Thoracic aorta (tissue), 2 donors: ENCODE results near the gene BICD2. TPM values are rescaled to one million over a fixed set of nuclear protein-coding genes. Genes with fewer than 3 reads are reported as not detected.

Experiments used
- ATAC-seq: fragments of 150-250 bp; one replicate; pipeline ENCODE4 v1.8.0; 2017; ENCODE audit warnings: low read depth; ENCODE audit not compliant: insufficient number of reproducible peaks, low FRiP score
- DNase-seq: peaks from one replicate; pipeline ENCODE4 v3.0.0-alpha.2; 2020; ENCODE audit warnings: low spot score
- H3K27ac ChIP-seq, 2 donors: fragments of 200-600 bp; sonication (generic); 1 replicate in 1 of 2; 2 replicates in 1 of 2; pipeline ENCODE4 v1.5.1; 2016; ENCODE audit warnings: mild to moderate bottlenecking in 2 of 2, moderate library complexity in 2 of 2
- H3K27me3 ChIP-seq: fragments of 200-600 bp; sonication (generic); replicated peaks from 2 replicates; pipeline ENCODE4 v1.6.0; 2016; ENCODE audit warnings: mild to moderate bottlenecking; ENCODE audit not compliant: insufficient read depth
- H3K36me3 ChIP-seq: fragments of 200-600 bp; sonication (generic); one replicate; pipeline ENCODE4 v1.5.1; 2016
- H3K4me1 ChIP-seq, 2 donors: fragments of 200-600 bp; sonication (generic); 1 replicate in 1 of 2; 2 replicates in 1 of 2; pipeline versions ENCODE4 v1.5.1 to v1.6.0; 2016; ENCODE audit warnings: low read depth in 2 of 2, mild to moderate bottlenecking in 1 of 2; ENCODE audit not compliant: control insufficient read depth in 1 of 2
- H3K4me3 ChIP-seq: fragments of 200-600 bp; sonication (generic); 2 replicates; pipeline ENCODE4 v1.5.1; 2016; ENCODE audit warnings: mild to moderate bottlenecking
- H3K9me3 ChIP-seq: fragments of 200-600 bp; sonication (generic); 2 replicates; pipeline ENCODE4 v1.5.1; 2016
- total RNA-seq, 2 donors: library from RNA; depleted of rRNA; stranded (reverse); fragments of >200 nt; gene quantifications; one replicate each; pipeline versions ENCODE4 v1.1.0 to v1.2.3, GENCODE V29; 2016
- TF ChIP-seq, protein P1 (sequence below): fragments of 200-600 bp; sonication (generic); IDR thresholded peaks from one replicate; pipeline ENCODE4 v1.5.1; 2019; ENCODE audit warnings: antibody characterized with exemption

BICD2 gene
- total RNA-seq, 2 donors from 2014 or later: 52.1 to 57.7 TPM

DNA sequence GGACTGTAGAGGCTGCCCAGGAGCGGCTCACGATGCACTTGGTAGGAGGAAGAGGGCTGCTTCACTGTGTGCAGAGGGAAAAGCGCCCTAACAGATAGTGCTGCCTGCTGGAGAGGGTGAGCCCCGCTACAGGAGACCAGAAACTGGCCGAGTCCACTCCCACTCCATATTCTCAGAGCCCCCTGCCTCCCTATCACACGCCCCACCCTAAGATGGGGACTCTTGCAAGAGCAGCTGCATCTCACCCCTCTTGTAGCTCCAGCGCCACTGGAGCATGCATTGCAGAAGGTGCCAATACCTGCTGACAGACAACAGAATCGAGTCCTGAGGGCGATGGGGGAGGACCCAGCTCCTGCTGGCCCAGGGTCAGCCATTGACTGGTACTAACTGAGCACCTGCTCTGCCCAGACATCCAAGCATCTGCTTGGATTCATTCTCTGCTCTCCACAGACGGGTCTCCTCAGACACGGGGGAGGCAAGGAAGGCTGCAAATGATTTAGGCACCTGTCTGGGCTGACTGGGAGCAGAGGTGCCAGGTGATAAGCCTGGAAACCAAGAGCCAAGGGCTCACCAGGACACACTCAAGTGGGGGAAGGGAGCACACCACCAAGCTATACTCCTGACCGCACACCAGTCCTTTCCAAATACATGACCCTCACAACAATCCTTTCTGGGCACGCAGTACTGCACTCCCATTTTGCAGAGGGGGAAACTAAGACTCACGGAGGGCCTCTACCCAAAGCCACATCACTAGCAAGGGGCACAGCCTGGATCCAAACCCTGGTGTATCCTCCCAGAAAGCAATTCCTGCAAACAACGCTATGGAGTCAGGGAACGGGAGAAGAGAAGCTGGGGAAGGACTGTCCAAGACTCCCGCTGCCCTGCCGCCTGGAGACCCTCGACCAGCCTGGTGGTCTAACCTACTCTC is 1.6 kb downstream of the BICD2 start:
- ATAC-seq (no peak), DNase-seq (no peak)
- no peaks in the 10 kb centered on the region for H3K9me3 ChIP-seq
- H3K27me3 ChIP-seq: no peaks in the 10 kb centered on the region
- TF ChIP-seq, protein P1, sequence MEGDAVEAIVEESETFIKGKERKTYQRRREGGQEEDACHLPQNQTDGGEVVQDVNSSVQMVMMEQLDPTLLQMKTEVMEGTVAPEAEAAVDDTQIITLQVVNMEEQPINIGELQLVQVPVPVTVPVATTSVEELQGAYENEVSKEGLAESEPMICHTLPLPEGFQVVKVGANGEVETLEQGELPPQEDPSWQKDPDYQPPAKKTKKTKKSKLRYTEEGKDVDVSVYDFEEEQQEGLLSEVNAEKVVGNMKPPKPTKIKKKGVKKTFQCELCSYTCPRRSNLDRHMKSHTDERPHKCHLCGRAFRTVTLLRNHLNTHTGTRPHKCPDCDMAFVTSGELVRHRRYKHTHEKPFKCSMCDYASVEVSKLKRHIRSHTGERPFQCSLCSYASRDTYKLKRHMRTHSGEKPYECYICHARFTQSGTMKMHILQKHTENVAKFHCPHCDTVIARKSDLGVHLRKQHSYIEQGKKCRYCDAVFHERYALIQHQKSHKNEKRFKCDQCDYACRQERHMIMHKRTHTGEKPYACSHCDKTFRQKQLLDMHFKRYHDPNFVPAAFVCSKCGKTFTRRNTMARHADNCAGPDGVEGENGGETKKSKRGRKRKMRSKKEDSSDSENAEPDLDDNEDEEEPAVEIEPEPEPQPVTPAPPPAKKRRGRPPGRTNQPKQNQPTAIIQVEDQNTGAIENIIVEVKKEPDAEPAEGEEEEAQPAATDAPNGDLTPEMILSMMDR: no peak
- H3K4me3 ChIP-seq: peak overlapping the region; percentile 96
- peaks cover 34 to 48% of the 10 kb centered on the region in 2 donors for H3K4me1 ChIP-seq
- peak overlapping the region in 1 of 2 donors; percentile 63 for H3K27ac ChIP-seq
- no peaks in the 10 kb centered on the region for H3K36me3 ChIP-seq

DNA sequence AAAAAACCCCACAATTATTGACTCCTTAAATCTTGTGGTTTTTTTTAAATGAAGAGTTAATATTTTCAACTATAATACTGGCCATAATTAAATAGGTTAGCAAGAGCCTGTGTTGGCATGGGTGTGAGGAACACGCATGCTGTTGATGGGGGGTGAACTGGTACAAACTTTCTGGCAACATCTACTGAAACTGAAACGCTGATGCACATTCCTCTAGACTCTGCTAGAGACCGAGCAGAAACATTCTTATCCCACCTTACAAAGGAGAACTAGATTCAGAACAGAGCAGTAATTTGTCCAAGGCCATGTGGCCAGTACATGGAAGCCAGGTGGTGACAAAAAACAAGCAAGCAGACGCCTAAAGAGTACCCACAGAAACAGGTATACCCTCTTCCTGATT is 2.4 kb downstream of the BICD2 start:
- no peak overlapping the region for H3K27ac ChIP-seq
- no peaks in the 10 kb centered on the region for H3K27me3 ChIP-seq
- TF ChIP-seq, protein P1: no peak
- H3K9me3 ChIP-seq: no peaks in the 10 kb centered on the region
- DNase-seq (no peak), ATAC-seq (no peak)
- peaks cover 34 to 48% of the 10 kb centered on the region in 2 donors for H3K4me1 ChIP-seq
- H3K4me3 ChIP-seq: peak overlapping the region; percentile 96
- H3K36me3 ChIP-seq: no peaks in the 10 kb centered on the region

DNA sequence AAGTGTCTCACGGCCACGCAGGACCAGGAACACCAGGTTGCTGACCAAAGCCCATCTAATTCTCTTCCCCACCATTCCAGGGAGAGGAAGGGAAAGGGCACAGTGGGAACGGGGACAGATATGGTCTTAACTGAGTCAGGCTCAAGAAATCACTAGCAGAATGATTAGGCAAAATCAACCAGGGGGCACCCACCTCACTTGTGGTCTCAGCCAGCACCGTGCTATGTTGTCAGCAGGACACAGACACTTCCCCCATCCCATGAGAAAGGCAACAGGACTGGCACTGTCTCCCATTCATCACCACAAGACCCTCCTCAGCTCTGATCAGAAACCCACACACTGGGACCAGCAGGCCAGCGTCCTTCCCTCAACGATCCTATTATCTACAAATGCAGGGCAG is 2.9 kb downstream of the BICD2 start:
- no peak overlapping the region for H3K27ac ChIP-seq
- TF ChIP-seq, protein P1: no peak
- DNase-seq: no peak
- no peaks in the 10 kb centered on the region for H3K27me3 ChIP-seq
- ATAC-seq: no peak
- H3K36me3 ChIP-seq: no peaks in the 10 kb centered on the region
- H3K9me3 ChIP-seq: no peaks in the 10 kb centered on the region
- no peak overlapping the region for H3K4me3 ChIP-seq
- peaks cover 34 to 48% of the 10 kb centered on the region in 2 donors for H3K4me1 ChIP-seq

DNA sequence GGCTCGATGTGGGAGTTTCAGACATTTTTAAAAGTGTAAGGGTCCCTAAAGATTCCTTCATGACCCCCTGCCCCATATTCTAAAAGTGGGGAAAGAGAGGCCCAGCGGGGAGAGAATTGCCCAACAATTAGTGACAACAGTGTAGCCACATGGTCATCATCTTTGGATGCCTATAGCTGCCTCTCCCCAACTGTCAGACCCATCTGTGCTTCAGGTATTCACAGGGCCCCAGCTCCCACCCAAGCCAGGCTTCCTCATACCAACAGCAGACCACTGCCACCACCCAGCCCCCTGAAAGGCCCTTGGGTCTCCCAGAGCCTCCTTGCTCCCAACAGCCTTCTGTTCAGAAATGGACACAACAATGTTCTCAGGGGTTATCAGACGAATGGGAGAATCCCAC is 4.1 kb downstream of the BICD2 start:
- TF ChIP-seq, protein P1: no peak
- H3K9me3 ChIP-seq: no peaks in the 10 kb centered on the region
- peak overlapping the region in 1 of 2 donors; percentile 1 for H3K27ac ChIP-seq
- H3K36me3 ChIP-seq: no peaks in the 10 kb centered on the region
- DNase-seq: no peak
- peaks cover 28 to 41% of the 10 kb centered on the region in 2 donors for H3K4me1 ChIP-seq
- no peaks in the 10 kb centered on the region for H3K27me3 ChIP-seq
- no peak overlapping the region for H3K4me3 ChIP-seq
- ATAC-seq: no peak

DNA sequence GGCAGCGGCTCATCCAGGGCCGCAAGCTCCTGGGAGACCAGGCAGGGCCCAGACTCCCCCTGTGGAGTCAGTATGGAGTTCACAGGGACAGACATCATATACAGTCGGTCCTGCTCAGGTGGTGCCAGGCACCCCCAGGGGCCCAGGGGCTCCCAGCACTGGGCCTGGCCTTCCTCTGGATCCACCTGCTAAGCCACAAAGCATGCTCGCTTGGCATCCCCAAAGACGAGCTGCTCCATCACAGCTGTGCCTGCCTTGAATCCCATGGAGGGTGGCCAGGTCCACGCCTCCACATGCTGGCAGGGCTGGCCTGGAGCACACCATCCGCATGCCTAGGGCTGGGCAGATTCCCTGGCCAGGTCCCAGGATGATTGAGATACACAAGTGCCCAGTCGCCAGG is 4.6 kb downstream of the BICD2 start:
- peaks cover 28 to 41% of the 10 kb centered on the region in 2 donors for H3K4me1 ChIP-seq

More for the DNA sequence above, 4.6 kb downstream of the BICD2 start:
- Histone ChIP-seq H3K27me3 (no peaks in the 10 kb centered on the region), H3K4me3 (no peak overlapping the region), H3K36me3 (no peaks in the 10 kb centered on the region), H3K27ac (no peak overlapping the region), H3K9me3 (no peaks in the 10 kb centered on the region)
- no peak for ATAC-seq
- TF ChIP-seq, protein P1: no peak
- peak; percentile 33 for DNase-seq
